Measurements from ENCODE around the gene AGBL1.

Gene AGBL1

DNA sequence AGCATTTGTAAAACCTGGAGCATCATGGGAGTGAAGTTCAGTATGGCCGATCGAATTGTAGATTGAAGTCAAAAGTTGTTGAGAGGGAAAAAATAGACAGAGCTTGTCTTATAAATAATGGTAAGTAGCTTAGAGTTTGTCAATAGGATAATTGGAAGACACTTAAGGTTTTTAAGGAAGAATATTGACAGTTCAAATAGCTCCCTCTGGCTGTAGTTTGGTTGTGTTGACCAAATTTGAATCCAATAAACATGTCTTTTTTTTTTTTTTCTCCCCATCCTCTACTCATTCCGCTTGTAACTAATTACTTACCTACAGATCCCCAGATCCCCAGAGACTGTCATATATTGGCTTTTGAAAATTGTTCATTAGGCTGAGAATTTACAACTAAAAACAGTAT, 677.0 kb downstream of the AGBL1 start:
- no peak for DNase-seq

DNA sequence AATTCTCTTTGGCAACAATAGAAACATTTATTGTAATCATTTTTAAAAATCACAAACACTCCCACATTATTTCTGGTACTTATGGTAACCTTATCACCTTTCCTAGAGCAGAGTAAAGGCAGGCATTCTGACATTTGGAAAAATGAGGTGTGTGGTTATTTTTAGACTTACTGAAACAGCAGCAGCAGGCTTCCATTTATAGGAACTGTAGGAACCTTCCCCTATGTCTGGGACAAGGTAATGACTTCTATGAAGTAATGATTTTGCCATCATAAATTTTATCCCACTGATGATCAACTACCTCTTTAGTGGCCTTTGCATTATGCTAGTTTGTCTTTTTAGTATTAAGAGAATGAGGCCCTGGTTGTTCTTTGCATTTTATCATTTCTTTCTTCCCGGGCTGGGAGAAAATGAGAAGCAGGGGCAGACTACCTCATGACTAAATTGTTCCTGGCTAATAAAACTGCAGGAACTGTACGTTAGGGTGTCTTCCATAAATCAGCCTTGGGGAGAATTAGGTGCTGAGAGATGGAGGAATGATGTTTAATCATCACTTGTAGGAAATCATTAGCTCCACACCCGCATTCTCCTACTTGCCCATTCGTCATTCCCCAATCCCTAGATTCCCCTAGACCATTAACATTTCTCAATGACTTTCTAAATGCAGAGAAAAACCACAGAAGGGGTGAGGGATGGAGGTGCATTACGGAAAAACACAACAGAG, 680.3 kb downstream of the AGBL1 start:
- no peak for DNase-seq

DNA sequence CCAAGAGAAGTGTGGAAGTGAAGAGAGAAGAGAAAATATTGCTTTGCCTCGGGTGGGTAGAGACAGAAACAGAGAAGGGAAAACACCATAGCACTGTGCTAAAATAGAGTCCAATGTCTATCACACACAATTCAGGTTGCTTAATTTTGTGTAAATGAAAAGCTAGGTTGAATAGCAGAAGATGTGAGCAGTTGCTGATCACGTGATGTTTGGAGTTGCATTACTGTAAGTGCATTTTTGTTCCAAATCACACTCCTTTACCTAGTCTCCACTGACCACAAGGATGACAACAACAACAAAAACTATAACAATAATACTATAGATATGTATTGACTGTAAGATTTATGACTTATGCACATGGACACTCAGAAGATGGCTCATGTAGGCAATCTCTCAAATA, 683.2 kb downstream of the AGBL1 start:
- DNase-seq = no peak

DNA sequence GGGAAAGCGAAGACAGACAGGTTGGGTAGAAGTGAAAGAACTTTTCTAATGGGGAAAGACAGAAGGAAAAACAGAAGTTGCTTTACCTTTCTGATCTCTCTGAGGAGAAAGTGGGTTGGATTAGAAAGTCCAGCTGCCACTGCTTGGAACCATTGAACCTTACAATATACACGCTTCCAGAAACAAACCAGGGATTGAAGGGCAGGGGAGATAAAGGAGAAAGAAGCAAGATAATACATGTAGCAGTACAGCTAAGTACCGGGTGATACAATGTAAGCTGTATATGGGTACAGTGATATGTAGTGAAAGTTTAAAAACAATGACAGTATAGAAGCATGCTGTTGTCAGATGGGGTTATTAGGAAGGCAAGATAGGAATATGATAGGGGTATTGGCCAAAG, 684.4 kb downstream of the AGBL1 start:
- DNase-seq = no peak

DNA sequence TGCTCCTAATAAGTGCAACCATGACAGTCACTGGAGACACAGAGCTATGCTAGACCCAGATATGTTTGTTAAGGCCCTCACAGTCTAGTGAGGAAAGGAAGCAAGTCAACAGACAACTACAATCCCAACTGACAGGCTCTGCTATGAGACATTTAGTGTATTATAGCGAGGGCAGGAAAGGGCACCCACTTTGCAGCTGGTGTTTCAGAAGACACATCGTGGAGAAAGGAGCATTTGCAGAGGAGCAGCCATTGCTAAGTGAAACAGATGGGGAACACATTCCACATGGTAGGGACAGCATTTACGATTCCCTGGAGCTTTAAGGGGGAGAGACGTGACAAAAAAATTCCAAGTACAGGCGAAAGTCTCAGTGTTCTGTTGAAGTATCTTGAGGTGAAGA, 685.6 kb downstream of the AGBL1 start:
- no peak for DNase-seq

- DNase-seq = no peak
Observed at GRCh38 chr15:86772369-86773059, 692.8 kb downstream of the AGBL1 start.

- no peak for DNase-seq
Observed at GRCh38 chr15:86773736-86774135, 694.1 kb downstream of the AGBL1 start.

- no peak for DNase-seq
Observed at GRCh38 chr15:86776145-86776544, 696.5 kb downstream of the AGBL1 start.

GRCh38 chr15:86796521-86796920, 716.9 kb downstream of the AGBL1 start:
- no peak for DNase-seq

DNA sequence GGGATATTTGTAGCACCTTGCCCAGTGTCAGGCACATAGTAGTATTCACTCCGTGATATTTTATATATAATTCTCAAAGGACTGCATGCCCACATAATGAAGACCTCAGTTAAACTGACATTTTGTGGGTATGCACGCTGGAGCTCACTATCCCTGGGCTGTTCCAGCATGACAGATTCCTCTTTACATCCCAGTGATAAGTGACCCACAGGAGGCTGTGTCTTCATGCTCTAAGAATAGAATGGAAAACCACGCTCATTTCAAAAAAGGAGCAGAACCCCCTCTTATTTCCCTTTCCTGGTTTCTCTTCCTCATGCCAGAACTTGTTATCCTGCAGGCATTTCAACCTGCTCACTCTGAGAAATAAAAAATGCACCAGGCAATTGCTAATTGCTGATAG, 717.5 kb downstream of the AGBL1 start:
- DNase-seq = no peak

DNA sequence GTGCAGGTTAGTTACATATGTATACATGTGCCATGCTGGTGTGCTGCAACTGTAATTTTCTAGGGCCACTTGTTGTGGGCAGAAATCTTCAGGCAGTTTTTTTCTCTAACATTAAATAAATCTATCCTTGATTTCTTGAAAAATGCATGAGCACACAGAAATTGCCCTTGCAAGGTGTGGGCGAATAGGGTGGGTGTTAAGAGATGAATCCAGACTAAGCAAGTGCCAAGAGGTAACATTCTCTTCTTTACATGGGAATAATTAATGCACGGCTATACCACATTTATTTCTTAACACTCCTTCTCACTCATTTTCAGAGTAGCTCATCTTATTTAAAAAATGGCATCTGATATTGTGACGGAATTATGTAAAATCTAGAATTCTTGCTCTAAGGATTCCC, 719.6 kb downstream of the AGBL1 start:
- DNase-seq = no peak

DNA sequence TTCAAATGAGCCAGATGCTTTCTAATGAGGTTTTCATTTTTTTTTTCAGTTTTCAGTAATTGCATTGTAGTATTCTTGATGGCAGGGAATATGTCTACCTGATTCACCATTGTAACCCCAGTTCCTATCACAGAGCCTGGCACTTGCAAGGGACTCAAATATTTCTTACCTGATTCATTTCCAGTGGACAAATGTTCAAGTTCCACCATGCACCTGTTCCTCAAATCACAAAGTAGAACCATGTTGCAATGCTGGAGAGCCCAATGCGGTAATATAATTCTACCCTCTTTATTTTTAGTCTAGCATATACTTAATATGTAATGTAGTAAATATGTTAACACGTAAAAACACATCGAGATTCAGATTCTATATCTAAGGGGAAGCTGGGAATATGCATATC, 722.6 kb downstream of the AGBL1 start:
- DNase-seq = no peak

DNA sequence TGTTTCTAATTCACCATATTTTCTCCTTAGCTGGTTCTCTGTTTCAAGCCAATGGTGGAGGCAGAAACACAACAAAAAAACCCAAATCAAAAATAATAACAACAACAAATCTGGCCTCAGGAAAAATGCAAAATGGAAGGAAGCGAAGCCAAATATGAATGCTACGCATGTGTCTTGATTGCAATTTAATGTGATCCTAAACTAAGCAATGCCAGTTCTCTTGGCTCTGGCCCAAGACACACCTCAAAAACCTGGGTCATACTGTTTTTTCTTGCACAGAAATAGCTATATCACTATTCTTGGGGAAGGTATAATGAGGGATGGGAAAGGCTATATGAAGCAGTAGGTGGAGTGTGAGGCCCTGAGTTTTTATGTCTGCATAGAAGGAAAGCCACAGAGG, 724.7 kb downstream of the AGBL1 start:
- DNase-seq = no peak

DNA sequence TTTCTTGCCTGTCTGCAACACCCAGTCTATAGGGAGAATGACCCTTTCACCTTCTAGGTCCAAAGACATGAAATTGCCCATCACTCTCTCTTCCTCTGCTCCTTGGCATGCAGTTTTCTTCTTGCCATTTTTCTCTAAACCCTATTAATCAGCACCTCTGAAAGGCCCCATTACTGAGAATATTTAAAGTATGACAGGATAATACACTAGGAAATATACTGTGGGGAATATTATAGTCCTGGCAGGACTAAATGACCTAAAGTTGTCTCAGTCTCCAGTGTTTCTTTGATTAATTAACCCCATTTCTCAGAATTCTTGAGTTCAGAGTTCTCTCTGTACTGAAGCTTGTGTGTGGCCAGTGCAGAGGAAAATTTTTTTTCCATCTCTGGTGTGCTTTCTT, 730.7 kb downstream of the AGBL1 start:
- no peak for DNase-seq

- DNase-seq = no peak
Observed at GRCh38 chr15:86813892-86814291, 734.2 kb downstream of the AGBL1 start.

DNA sequence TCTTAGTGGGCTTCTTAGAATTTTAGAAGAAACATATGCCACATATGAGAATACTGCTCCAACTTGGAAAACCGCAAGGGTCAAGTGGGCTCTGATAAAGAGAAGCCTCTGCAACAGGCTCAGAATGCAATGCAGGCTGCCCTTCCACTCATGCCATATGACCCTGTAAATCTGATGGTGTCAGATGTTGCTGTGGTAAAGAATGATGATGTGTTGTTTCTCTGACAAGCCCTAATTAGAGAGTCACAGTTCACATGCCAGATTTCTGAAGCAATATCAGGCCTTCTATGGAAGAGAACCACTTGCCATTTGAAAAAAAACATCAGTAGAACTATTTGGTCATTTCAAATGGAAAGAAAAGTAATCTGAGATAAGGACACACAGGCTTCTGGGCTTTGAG, 749.6 kb downstream of the AGBL1 start:
- DNase-seq = no peak

- DNase-seq = no peak
Observed at GRCh38 chr15:86830304-86830703, 750.6 kb downstream of the AGBL1 start.

- DNase-seq = no peak
Observed at GRCh38 chr15:86833595-86833994, 753.9 kb downstream of the AGBL1 start.

GRCh38 chr15:86834115-86834863, 754.6 kb downstream of the AGBL1 start:
- DNase-seq = no peak

DNA sequence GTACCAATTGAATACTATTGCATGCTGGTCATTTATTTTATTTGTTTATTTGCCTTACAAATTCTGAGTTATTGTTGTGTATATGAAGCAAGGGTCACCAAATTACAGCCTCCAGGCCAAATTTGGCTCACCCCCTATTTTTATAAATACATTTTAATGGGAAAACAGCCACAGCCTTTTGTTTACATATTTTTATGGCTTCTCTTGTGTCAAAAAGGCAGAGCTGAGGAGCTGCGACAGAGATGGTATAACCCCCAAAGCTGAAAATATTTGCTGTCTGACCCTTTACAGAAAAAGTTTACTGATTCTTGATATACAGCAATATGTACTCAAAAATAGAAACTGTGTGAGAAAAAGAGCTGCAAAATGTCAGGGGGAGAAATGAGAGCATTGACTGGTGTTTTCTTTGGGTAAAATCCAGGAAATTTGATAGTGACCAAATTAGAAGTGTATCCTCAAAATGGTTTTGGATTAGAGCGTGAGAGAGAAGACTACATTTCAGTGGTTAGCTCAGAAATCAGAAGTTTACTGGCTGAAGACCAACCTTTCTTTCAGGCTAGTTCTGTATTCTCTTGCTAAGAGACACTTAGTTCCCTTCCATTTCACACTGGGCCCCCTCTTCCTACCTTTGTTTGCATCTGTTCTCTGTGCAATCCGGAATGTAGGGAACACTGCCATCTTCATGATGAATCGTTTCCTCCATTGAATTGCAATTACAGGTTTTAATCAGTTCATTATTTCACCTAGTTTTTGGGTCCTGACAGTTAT, 757.8 kb downstream of the AGBL1 start:
- no peak for DNase-seq

- DNase-seq = no peak
Observed at GRCh38 chr15:86839502-86839901, 759.8 kb downstream of the AGBL1 start.

DNA sequence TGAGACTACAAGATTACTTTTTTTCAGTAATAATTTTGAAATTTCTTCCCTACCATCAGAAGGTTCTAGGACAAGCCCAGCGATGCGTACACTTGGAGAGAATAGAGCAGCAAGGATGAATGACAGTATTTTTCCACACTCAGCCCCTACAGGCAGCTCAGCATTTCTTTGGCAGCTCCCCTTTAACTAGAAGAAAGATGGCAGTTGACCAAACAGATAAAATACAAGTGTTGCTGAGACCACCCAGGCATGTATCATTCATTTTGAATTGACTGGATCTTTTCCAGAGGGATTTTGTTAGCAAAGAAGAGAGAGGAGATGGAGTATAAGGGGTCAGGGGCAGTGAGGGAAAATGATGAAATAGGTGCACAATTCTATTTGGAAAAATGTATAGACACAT, 761.3 kb downstream of the AGBL1 start:
- no peak for DNase-seq

GRCh38 chr15:86842199-86842598, 762.5 kb downstream of the AGBL1 start:
- DNase-seq = no peak
